GM19043 (cell line): Measurements from ENCODE around the gene TTC22.

Experiments
- ATAC-seq: cut with Tn5 transposase; IDR thresholded peaks from one replicate; pipeline ENCODE4 v1.9.1; 2021; ENCODE audit warnings: low read depth; ENCODE audit not compliant: unreplicated experiment

Gene TTC22

DNA sequence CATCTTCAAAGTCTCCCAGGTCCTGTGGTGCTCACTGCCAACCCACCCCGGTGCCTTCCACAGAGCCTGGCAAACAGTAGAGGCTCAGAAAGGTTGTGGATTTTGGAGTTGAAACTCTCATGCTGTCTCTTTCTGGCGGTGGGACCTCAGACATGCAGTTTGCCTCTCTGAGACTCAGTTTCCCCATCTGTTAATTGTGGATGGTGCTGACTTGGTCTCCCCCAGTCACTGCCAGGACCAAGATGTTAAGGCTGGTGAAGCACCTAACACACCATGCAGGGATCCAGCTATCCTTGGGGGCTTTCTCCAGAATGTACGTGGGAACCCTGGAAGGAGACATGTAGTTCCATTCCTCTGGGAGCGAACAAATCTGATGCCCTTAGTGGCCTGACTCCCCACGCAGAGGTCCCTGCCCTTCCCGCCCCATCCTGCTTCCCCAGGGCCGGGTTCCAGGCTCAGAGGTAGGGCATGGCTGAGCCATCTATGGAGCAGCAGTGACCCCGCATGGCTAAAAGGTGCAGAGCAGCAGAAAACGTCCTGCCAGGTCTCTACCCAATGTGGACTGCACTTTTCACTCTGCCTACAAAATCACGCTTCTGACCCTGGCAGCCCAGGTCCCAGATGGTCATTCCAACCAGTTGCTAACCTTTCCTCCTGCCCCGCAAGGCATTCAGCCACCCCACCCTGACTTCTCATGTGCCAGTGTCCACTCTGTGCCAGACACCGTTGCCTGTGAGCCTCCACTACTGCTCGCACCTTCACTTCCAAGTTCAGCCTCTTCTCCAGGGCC, 9.2 kb upstream of the TTC22 start:
- no peak for ATAC-seq

DNA sequence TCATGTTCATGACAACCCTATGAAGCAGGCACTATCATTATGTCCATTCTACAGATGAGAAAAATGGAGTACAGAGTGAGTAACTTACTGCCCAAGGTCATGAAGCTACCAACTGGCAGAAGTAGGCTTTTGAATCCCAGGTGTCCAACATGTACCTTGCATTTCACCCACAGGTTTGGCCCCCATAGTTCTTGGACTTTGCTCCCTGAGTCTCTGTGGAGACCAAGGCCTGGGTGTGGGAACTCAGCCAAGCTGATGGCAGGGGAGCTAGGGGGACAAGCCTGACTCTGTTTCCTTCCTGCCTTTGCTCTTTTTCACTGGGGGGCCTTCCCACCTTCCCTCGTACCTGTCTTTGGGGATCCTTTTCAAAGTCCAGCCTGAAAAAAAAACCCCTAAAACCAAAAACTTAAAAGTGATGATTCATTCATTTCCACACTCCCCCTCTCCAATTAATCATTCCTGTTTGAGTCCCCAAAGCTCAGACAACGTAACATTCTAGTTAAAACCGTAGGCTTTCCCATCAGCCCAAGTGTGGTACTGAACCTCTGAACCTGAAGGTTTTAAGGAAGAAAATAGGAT, 8.5 kb upstream of the TTC22 start:
- ATAC-seq, result no peak

DNA sequence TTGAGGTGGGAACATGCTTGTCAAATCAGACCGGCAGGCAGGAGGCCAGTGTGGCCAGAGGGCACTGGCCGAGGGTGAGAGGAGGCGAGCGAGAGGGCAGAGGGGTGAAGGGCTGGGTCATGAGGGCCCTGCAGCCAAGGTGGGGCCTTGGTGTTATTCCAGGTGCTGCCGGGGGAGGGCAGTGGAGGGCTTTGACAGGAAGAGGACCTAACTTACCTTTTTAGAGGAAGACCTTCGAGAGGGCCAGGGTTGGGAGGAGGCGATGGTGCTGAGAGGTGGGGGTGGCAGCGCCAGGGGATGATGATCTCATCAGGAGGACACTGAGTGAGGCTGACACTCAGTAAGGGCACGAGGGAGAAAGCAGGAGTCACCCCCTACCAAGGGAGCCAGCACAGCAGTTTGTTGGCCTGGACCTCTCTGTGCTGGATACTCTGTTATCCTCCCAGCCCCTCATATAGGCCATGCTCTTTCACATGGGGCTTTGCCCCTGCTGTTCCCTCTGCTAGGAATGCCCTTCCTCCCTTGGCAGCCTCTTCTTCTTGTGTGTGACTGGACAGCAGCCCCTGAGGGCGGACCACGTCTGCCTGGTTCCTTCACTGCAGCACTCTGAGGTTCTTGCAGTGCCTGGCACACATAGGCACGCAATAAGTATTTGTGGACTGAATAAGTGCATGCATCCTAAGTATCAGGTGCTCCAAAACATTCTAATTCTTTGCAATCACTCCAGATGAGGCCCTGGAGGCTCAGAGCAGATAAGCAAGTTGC, 7.5 kb upstream of the TTC22 start:
- ATAC-seq, result no peak

DNA sequence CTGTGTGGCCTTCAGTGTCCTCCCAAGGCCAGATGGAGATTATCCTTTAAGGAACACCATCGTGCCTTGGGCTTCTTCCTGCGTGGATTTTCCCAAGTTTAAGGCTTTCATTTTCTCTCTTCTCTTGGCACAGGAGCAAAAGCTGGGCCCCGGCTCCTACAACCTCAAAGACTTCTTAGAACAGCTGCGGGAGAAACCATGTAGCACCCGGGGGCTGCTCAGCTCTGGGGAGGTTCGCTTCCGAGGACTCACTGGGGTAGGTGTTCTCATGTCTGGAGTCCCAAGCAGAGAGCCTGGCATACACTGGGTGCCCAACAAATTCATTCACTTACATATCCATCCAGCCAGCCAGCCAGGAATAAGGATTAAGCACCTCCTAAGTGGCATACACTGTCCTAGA, 6.6 kb upstream of the TTC22 start:
- ATAC-seq, result no peak

DNA sequence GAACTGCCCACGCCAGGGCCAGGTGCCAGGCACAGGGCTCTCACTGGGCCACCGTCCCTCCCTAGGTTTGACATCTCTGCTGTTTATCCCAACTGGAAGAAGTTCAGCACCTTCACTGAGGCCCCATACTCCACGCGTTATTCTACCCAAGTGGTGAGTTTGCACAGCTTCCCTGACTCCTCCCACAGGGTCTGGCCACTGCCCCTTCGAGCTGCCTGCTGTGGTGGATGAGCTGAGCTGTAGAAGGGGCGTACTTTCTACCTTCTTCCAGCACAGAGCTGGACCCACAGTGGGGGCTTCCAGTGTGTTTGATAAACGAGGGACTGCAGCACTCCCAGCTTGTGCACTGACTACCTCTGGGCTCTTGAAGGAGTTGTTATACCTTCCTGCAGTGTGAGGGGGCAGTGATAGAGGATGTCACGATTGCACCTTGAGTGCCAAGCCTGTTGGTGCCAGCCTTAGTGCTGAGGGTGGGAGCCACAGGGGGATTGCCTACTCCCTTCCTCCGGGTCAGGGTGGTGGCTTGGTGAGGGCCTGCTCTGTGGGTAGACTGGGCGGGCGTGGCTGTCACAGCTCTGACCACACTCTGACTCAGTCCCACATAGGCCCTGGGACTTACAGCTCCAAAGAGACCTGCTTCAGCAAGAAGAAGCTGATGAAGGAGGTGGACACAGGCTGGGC, 5.9 kb upstream of the TTC22 start:
- no peak for ATAC-seq

DNA sequence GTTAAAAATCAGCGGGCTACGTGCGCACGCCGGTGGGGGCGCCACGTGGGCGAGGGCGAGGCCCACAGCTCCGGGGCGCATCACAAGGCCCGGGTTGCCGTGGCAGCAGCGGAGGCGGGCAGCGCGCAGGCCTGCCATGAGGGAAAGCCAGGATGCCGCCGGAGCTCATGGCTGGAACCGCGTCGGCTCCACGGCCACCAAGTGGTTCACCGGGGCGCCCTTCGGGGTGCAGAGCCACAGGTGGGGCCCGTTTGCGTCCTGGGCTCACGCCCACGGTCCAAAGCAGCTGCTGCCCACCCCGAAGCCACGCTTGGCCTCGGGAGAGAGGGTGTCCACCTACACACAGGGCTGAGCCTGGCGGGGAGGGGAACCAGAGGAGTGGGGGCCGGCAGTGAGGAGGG, 4.9 kb upstream of the TTC22 start:
- no peak for ATAC-seq

DNA sequence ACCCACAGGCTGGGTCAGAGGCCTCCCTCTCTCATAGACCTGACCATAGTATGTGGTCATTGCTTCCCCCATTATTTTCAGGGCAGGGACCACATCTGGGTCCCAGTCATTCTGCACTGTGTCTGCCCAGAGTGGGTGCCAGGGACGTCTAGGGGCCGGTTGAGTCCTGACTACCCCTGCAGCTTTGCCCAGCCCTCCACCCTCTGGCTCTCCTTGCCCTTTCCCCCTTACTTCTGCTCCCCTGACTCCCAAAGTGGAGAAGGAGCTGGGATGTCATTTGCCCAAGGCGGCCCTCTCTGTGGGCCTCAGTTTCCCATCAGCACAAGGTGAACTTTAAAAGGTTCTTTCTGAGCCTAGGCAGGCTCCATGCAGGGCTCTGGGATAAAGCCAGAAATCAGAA, 4.3 kb upstream of the TTC22 start:
- no peak for ATAC-seq

DNA sequence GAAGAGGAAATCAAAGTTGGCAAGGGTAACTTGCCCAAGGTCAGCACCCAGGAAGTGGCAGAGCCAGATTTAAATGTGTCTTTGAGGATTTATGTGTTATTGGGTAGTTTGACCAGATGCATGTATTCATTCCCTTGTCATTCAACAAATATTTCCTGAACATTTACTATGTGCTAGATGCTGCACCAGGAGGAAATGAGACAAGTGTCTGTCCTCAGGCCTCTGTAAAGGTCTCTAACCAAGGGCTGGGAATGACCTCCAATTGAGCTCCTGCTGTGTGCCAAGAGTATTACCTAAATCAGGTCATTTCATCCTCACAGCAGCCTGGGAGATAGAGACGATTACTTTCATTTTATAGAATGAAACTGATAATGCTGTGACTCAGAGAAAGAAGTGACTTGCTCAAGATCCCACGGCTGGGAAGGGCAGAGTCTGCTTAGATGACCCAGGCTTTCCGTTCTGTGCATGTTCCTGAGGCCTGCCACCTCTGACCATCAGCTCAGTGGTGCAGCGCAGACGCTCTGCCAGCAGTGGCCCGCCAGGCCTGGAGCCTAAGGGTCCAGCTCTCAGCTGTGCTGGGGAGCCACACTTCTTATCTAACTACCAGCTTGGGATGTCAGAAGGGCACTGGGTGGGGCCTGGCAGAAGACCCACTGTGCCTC, 3.5 kb upstream of the TTC22 start:
- ATAC-seq, result no peak

DNA sequence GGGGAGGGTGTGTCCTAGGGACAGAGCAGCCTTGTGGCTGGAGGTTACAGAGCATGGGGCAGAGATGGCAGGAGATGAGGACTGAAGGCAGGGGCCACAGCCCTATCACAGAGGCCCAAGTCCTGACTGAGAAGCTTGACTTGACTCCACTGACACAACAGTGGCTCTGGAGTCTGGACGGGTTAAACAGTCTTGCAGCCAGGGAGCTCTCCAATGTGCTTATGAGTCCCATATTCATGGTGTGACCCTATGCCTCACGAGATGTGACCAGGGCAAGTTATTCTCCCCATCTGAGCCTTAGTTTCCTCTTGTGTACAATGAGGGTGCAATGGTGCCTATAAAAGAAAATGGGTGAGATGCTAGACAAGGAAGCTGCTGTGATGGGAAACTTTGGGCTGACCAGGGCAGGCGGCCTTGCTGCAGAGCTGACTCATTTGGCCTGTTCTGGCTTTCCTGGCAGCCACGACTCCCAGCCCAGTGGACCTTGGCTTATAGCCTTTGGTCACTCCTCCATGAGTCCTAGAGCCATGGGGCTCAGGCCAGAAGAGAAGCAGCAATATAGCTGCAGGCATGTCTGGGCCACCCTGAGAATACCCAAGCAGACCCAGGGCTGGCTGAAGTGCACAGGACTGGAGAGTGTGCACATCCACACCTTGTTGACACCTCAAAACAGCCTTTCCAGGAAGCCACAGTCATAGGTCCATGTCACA, 2.8 kb upstream of the TTC22 start:
- no peak for ATAC-seq

DNA sequence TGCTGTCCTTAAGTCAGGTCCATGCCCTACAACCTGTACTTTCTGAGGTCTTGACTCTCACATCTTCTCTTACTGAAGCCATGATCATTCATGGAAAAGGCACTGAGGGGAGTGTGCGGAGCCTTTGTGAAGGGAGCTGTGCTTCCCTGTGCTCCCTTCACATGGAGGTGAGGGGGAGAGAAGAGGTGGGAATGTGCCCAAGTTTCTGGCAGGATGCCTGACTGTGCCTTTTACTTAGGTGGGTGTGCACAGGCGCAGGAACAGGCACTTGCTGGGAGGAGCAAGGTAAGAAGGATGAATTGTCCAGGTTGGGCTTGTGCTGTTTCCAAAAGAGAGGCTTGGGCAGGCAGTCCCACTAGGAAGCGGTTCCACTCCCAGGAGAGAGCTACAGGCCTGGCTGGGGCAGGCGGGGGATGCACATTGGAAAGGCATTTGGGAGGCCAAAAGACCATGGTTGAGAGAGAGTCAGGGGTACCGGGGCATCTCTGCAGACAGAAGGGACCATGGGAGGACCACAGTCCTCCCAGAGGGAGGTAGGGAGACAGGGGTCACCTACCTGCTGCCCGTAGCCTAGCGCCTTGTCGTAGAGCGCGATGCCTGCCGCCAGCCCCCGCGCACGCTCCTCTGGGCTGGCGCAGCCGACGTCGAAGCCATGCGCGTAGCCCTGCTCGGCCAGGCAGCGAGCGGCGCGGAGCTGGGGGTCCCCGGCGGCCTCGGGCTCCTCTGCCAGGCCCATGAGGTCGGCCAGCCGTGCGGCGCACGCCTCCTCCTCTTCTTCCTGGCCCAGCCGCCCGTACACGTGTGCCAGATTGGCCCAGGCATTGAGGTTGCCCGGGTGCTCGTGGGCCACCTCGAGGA, 853 bp downstream of the TTC22 start:
- ATAC-seq, result no peak

DNA sequence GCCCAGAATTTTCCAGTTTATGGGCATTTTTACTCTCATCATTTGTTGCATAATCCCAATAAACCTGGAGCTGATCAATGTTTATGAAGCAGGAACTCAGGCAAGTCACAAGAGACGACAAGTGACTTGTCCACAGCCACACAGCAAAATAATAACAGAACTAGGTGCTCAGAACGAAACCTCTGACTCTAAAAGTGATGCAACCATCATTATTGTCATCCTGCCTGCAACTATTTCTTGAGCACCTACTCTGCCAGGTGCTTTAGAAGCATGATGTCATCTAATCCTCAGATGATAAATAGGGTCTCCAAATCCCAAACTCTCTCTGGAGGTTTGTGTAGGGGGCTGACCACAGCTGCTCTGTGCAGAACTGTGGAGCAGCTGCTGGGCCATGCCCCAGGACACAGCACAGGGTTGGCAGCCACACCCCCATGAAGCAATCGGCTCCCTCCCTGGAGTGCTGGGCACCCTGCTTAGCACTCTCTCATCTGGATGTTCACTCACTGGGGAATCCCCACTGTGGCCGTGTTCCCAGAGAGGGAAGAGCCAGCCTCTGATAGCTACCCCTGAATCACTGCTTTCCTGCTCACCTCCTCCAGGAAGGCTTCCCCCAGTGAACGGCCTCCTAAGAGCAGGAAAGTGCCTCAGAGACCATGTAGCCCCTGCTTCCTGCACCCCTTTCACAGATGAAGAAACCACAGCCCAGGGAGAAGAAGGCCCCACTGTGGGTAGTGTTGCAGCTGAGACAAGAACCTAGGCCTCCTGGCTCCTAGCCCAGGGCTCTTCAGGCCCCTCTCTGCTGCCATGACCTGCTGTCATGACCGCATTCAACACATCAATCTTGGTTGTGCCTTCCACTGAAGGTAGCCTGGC, 2.1 kb downstream of the TTC22 start:
- no peak for ATAC-seq

DNA sequence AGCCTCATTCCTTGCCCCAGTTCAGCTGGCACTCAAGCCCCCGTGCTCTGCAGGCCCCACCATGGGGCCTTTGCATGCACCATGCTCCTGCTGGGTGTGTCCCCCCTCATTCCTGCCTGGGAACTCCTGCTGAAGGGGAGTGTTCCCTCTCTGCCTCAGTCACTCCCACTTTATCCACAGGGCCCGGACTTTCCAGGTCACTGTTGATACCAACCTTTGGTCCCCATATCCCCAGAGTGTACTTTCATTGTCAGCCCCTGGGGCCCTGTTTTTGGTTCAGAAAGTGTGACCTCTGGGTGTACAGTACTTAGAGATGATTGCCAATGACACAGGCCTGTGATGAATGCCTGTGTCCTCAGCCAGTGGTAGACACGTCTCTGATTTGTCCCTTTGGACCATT, 2.9 kb downstream of the TTC22 start:
- no peak for ATAC-seq

DNA sequence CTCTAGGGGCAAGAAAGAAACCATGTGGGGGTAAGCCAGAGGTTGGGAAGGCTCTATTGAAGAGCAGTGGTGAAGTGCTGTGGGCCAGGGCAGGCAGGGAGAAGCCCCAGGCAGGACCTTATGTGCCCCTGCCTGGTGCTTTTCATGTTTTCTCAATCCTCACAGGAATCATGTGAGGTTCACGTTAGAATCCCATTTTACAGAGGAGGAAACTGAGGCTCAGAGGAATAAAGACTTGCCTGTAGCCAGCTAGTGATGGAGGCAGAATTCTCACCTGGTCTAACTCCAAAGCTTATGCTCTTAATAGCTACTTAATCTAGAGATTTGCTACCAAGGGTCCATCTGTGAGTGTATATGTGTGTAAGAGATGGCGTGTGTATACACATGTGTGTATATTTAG, 4.2 kb downstream of the TTC22 start:
- no peak for ATAC-seq

DNA sequence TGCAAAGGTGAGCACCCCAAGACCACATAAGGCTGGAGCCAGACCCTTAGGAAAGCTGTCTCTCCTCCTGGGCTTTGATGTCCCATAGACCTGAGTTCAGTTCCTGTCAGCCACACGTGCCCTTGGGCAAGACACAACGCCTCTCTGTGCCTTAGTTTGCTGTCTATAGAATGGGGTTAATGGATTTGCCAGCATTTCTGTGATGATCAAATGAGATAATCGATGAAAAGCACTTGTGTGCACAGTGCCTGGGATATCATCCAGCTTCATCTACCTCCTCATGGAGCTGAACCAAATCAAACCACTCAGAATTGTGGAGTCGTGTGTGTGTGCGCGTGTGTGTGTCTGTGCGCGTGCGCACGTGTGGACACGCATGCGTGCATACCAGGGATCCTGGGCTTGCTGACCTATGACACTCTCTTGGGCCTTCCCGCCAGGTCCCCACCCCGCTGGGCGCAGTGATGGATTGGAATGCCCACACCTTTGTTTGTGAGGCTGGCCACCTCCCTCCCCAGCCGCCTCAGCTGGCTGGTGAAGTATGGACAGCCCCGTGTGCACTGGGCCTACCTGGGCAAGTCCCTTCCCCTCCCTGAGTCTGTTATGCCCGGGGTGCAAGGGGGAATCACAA, 5.2 kb downstream of the TTC22 start:
- ATAC-seq, result no peak

DNA sequence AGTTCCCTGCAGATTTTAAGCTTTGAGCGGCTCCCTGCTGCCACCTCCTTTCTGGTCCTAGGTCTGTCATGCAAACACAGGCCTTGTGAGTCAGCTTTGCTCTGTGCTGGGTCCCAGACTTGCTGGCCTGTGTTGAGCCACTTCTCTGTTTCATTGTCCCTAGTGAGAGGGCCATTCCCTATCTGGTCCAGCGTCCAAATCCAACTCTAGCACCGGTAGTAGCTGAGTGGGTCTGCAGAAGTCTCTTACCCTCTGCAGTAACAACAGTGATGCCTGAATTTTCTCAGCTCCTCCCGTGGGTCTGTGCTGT, 5.8 kb downstream of the TTC22 start:
- ATAC-seq, result no peak

DNA sequence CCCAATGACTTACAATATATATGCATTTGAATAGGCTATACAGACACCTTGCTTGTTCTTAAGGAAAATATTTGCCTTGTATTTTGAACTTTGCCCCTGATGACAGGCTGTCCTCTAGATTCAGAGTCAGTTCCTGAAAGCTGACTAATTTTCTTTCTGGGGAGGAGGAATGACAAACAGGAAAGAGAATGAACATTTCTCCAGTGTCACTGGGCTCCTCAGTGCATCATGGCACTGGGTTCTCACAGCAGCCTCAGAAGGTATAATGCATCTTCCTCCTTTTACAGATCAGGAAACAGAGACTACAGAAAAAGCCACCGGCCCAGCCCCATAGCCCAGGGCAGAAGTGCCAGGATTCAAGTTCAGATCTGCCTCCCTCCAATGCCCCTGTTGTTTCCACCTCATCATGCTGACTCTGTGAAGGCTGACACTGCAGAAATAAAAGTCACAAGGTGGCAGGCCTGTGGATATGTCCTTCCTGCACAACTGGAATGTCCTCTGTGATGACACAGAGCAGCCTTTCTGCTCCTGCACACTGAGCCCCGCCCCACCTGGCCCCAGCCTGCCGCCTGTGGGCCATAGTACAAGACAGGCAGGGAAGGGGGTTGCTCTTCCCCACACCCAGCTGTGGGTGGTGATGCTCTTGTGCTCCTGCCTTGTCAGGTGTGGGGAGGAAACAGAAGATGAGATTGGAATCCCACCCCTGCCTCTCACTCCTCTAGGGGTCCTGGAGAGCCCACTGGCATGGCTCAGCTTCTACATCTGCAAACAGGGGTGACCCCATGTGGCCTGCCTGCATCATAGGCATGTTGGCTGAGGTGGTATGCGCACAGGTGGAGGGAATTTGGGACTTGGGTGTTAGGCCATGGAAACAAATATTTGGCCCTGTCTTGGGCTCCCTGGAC, 6.4 kb downstream of the TTC22 start:
- ATAC-seq, result no peak

DNA sequence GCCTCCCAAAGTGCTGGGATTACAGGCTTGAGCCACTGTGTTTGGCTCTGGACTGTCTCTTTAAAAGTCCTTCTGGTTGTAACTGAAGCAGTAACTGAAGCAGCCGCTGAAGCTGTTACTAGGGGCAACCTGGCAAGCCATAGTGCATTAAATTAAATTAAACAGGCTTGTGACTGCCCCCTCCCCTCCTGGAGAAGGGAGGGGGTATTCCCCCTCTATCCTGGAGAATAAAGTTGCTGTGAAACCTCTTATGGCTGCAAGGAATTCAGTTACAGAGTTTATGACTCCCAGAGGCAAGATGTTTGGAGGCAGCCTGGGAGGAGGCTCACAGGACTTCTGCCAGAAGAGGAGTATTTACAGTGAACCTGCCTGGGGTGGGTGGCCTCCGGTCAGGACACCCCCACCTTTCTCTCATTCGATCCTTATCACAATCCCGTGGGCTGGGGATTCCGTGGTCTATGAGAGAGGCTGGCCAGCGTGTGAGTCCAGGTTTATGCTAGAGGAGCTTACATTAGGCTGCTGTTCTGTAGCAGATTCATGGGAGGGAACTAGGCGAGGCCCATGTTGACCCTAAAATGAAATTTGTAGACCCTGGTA, 8.3 kb downstream of the TTC22 start:
- no peak for ATAC-seq
